ENCODE data around the gene FBRS. TPM values are rescaled to one million over a fixed set of nuclear protein-coding genes. Genes with fewer than 3 reads are reported as not detected.

The FBRS gene
- total and polyA plus RNA-seq, 10 of the 15 experiments (the other 5 are each of a cell fraction or from before 2014, with no cell fraction given), result 0.45 to 87.6 (median 14.6) TPM

DNA sequence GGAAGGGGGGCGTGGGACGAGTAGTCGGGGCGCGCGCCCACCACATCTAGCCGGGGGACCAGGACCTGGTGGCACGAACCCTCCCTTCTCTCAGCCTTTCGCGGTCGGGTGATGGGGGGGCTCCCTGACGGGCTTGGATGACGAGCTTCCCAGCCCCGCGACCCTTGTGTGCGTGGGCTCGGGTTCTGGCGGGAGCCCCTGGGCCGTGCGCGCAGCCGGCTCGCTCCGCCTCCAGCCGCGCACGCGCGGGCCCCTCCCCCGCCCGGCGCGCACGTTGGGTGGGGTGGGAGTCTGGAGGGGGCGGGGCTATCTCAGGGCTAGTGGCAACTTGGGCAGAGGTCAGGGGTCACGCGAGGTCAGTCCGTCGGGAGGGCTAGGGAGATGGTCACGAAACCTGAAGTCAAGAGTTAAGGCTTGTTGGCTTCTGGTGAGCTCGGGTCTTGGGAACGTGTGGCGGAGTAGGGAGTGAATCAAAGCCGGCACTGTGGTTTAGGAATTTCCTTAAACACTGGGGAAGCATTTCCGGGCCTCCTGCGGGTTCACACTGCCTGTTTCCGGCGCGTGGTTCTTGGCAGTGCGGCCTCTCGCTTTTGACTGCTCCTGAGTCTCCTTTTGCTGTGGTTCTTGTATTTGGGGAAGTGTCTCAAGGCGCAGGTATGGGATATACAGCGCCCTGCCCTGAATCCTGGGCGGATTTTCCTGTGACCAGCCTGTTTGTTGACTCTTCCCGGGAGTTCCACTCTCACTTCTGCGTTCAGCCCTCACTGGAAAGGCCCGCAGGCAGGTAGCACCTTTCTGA is 40.8 kb downstream of the FBRS start, which contains the start of gene SRCAP (continued):
- TF ChIP-seq, protein P1, sequence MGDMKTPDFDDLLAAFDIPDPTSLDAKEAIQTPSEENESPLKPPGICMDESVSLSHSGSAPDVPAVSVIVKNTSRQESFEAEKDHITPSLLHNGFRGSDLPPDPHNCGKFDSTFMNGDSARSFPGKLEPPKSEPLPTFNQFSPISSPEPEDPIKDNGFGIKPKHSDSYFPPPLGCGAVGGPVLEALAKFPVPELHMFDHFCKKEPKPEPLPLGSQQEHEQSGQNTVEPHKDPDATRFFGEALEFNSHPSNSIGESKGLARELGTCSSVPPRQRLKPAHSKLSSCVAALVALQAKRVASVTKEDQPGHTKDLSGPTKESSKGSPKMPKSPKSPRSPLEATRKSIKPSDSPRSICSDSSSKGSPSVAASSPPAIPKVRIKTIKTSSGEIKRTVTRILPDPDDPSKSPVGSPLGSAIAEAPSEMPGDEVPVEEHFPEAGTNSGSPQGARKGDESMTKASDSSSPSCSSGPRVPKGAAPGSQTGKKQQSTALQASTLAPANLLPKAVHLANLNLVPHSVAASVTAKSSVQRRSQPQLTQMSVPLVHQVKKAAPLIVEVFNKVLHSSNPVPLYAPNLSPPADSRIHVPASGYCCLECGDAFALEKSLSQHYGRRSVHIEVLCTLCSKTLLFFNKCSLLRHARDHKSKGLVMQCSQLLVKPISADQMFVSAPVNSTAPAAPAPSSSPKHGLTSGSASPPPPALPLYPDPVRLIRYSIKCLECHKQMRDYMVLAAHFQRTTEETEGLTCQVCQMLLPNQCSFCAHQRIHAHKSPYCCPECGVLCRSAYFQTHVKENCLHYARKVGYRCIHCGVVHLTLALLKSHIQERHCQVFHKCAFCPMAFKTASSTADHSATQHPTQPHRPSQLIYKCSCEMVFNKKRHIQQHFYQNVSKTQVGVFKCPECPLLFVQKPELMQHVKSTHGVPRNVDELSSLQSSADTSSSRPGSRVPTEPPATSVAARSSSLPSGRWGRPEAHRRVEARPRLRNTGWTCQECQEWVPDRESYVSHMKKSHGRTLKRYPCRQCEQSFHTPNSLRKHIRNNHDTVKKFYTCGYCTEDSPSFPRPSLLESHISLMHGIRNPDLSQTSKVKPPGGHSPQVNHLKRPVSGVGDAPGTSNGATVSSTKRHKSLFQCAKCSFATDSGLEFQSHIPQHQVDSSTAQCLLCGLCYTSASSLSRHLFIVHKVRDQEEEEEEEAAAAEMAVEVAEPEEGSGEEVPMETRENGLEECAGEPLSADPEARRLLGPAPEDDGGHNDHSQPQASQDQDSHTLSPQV (IDR thresholded peaks at IDR 0.05), result no peak
- TF ChIP-seq ETV6 (conservative IDR thresholded peaks at IDR 0.05 in 1 of 2, IDR thresholded peaks at IDR 0.05 in 1 of 2; ENCODE audit: borderline replicate concordance in 1 of 2, low read depth in 1 of 2) (peak in 1 of 2 experiments; percentile 61; a peak in 1 of 4 replicates), HDAC6 (IDR thresholded peaks at IDR 0.05; ENCODE audit: unreplicated experiment) (peak; percentile 45), POLR2AphosphoS5 (IDR thresholded peaks at IDR 0.05; ENCODE audit: low read length) (peak; percentile 21; the same call in 1 of the 2 replicates), TCF12 (IDR thresholded peaks at IDR 0.05; ENCODE audit: low read depth, low read length) (no peak), EGR1 (IDR thresholded peaks at IDR 0.05; ENCODE audit: borderline replicate concordance in 1 of 2, low read depth in 2 of 2, low read length in 2 of 2) (peak in 1 of 2 experiments; percentile 78; a peak in 2 of 3 replicates), ATF7 (IDR thresholded peaks at IDR 0.05; ENCODE audit: low read depth) (no peak; the same call in 1 of the 2 replicates), SRF (IDR thresholded peaks at IDR 0.05; ENCODE audit: low read depth in 2 of 2, low read length in 2 of 2) (no peak), RUNX3 (IDR thresholded peaks at IDR 0.05; ENCODE audit: low read length) (peak; percentile 79), EP300 (IDR thresholded peaks at IDR 0.05; ENCODE audit: borderline replicate concordance in 1 of 2, control insufficient read depth in 1 of 2, low read depth in 2 of 2, low read length in 2 of 2) (no peak), CREM (IDR thresholded peaks at IDR 0.05; ENCODE audit: low read depth) (peak; percentile 70), NRF1 (conservative IDR thresholded peaks at IDR 0.05; ENCODE audit: low read depth, low read length) (peak; percentile 60), NR2C2 (IDR thresholded peaks at IDR 0.05; ENCODE audit: borderline replicate concordance, control insufficient read depth, insufficient read length, low read depth) (peak; percentile 88), ZNF24 (IDR thresholded peaks at IDR 0.05) (0 out of 2 replicates have a peak, but pooled peaks have one; percentile 38)
- TF ChIP-seq, protein P2, sequence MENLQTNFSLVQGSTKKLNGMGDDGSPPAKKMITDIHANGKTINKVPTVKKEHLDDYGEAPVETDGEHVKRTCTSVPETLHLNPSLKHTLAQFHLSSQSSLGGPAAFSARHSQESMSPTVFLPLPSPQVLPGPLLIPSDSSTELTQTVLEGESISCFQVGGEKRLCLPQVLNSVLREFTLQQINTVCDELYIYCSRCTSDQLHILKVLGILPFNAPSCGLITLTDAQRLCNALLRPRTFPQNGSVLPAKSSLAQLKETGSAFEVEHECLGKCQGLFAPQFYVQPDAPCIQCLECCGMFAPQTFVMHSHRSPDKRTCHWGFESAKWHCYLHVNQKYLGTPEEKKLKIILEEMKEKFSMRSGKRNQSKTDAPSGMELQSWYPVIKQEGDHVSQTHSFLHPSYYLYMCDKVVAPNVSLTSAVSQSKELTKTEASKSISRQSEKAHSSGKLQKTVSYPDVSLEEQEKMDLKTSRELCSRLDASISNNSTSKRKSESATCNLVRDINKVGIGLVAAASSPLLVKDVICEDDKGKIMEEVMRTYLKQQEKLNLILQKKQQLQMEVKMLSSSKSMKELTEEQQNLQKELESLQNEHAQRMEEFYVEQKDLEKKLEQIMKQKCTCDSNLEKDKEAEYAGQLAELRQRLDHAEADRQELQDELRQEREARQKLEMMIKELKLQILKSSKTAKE (IDR thresholded peaks at IDR 0.05; ENCODE audit: low read depth, poor library complexity, severe bottlenecking), result peak; percentile 52
- TF ChIP-seq, protein P3, sequence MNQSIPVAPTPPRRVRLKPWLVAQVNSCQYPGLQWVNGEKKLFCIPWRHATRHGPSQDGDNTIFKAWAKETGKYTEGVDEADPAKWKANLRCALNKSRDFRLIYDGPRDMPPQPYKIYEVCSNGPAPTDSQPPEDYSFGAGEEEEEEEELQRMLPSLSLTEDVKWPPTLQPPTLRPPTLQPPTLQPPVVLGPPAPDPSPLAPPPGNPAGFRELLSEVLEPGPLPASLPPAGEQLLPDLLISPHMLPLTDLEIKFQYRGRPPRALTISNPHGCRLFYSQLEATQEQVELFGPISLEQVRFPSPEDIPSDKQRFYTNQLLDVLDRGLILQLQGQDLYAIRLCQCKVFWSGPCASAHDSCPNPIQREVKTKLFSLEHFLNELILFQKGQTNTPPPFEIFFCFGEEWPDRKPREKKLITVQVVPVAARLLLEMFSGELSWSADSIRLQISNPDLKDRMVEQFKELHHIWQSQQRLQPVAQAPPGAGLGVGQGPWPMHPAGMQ (IDR thresholded peaks at IDR 0.05; ENCODE audit: borderline replicate concordance), result no peak
- TF ChIP-seq, protein P4, sequence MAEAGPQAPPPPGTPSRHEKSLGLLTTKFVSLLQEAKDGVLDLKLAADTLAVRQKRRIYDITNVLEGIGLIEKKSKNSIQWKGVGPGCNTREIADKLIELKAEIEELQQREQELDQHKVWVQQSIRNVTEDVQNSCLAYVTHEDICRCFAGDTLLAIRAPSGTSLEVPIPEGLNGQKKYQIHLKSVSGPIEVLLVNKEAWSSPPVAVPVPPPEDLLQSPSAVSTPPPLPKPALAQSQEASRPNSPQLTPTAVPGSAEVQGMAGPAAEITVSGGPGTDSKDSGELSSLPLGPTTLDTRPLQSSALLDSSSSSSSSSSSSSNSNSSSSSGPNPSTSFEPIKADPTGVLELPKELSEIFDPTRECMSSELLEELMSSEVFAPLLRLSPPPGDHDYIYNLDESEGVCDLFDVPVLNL (IDR thresholded peaks at IDR 0.05; ENCODE audit: low read depth, low read length), result no peak
- TF ChIP-seq, protein P5, sequence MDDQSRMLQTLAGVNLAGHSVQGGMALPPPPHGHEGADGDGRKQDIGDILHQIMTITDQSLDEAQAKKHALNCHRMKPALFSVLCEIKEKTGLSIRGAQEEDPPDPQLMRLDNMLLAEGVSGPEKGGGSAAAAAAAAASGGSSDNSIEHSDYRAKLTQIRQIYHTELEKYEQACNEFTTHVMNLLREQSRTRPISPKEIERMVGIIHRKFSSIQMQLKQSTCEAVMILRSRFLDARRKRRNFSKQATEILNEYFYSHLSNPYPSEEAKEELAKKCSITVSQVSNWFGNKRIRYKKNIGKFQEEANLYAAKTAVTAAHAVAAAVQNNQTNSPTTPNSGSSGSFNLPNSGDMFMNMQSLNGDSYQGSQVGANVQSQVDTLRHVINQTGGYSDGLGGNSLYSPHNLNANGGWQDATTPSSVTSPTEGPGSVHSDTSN (IDR thresholded peaks at IDR 0.05; ENCODE audit: insufficient replicate concordance, low read depth, low read length), result no peak
